Mesenteric fat pad (tissue), 1 donor: ENCODE measurements around the gene CACTIN. TPM values are rescaled to one million over a fixed set of nuclear protein-coding genes. Genes with fewer than 3 reads are reported as not detected.
"Not testable (repeated sequence)": the region's sequence is repeated elsewhere in the genome, so short reads cannot be mapped to it uniquely, and the experiment has no call there.

ENCODE experiments used
- DNase-seq: peaks from one replicate; pipeline ENCODE4 v3.0.0-alpha.2; 2020; ENCODE audit warnings: low spot score
- total RNA-seq: library from RNA; stranded (reverse); fragmentation: NEBNext Ultra II Directional; extraction: Animal tissue kit (Norgen Biotek cat#: 25700); gene quantifications from one replicate; pipeline ENCODE4 v1.2.1, GENCODE V29; 2021
- donor health status: DM: yes; HTN: yes; CAD: no.

The CACTIN gene
- total RNA-seq, 1 donor from 2014 or later = 18.9 TPM

DNA sequence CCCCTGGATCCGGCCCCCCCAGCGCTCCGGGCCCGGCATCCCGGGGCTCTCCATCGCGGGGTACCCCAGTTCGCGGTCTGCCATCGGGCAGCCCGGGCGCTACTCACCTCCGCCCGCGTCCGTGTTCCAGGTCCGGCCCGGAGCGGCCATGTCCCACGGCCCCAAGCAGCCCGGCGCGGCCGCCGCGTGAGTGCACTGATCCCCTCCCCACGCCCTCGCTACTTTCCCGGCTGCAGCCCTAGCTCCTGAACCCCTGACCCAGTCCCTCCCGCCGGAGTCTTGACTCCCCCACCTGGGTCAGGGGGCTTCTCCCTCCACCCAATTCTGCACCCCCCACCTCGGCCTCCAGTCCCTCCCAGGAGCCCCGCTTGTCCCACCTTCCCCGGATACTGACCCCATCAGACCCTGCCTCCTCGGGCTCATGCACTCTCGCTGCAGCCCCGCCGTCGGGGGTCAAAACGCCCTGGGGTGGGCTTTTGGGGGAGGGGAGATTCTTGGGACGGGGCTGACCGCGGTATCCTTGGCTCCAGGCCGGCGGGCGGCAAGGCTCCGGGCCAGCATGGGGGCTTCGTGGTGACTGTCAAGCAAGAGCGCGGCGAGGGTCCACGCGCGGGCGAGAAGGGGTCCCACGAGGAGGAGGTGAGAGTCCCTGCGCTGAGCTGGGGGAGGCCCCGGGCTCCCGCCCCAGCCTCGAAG is 53.3 kb downstream of the CACTIN start:
- no peak for DNase-seq

DNA sequence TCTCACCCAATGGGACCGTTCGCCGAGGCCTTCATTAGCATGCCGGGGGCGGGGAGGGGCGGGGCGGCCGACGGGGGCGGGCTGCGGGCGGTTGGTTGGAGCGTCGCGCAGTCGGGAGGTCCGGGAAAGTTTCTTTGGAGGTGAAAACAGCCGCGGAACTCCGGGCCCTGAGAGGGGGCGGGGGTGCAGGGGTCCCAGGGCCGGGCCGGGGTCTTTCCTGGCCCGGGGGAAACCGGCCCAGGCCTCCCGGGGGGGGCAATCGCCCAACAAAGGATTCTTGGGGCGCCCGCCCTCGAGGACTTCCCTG is 53.8 kb downstream of the CACTIN start, which contains the start of gene HMG20B:
Gene HMG20B (plus strand): TSS at position 90 of the 307 bp plus-strand sequence. CDS start 366 bp downstream, outside the sequence.
- no peak for DNase-seq

DNA sequence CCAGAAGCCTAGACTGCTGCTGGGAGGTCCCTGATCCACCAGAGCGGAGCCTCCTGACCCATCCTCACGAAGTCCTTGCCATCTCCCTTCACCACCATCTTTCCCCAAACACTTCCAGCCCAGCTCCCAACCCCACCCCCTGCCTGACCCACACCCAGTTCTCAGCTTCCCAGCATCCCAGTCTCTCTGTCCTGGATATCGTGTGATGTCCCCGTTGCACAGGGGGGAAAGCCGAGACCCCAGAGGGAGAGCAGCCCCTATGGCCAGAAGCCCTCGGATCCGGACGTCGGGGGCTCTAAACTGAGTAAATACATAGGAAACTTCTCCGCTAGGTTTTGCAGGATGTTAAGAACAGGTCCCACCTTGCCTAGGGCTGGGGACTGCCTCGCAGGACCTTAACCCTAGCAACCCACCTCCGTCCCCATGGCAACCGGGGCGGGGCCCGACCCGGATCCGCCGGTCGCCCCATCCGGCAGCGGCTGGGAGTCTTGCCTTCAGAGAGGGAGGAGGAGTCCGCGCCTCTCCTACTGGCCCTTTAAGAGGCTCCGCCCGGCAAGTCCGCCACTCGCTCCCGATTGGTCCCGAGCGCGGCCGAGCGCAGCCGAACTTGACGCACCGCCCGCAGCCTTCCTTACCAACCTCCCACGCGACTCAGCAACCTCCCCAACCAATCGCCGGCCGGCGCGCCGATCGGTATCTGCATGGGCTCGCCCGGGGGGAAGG is 54.3 kb downstream of the CACTIN start:
- DNase-seq = peak; percentile 100

DNA sequence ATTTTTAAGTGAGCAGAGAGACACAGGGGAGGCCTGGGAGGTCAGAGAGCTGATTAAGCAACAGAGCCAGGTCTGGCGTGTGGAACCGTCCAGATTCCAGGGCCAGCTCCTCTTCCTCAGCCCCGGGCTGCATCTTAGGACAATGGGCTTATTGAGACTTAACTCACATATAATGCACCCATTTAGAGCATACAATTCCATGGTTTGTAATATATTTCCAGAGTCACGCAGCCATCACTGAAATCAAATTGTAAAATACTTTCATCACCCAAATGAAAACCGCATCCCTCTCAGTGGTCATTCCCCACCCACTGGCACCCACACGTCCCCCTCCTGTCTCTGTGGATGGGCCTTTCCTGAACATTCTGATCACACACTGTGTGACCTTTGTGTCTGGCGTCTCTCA is 56.0 kb downstream of the CACTIN start:
- DNase-seq = no peak

DNA sequence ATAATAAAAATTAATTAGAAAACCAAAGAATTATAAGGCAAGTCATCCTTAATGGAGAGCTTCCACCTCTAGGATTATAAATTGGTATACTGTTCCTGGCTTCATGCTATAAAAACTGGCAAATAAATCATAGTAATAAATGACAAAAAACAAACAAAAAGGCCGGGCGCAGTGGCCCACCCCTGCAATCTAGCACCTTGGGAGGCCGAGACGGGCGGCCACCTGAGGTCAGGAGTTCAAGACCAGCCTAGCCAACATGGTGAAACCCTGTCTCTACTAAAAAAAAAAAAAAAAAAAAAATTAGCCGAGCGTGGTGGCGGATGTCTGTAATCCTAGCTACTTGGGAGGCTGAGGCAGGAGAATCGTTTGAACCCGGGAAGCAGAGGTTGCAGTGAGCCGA is 56.5 kb downstream of the CACTIN start:
- not testable (repeated sequence) for DNase-seq

DNA sequence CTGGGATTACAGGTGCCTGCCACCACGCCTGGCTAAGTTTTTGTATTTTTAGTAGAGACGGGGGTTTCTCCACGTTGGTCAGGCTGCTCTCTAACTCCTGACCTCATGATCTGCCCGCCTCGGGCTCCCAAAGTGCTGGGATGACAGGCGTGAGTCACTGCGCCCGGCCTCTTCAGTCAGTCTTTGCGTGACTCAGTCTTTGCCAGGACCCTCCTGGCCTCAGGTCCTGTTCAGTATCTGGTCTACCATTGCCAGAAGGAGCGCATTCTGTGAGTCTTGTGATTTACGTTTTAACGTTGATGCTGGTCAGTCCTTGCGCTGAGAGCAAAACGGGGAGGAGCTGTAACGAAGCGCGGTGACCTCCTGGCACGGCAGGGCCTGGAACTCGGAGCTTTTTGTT is 61.5 kb downstream of the CACTIN start:
- DNase-seq = no peak

DNA sequence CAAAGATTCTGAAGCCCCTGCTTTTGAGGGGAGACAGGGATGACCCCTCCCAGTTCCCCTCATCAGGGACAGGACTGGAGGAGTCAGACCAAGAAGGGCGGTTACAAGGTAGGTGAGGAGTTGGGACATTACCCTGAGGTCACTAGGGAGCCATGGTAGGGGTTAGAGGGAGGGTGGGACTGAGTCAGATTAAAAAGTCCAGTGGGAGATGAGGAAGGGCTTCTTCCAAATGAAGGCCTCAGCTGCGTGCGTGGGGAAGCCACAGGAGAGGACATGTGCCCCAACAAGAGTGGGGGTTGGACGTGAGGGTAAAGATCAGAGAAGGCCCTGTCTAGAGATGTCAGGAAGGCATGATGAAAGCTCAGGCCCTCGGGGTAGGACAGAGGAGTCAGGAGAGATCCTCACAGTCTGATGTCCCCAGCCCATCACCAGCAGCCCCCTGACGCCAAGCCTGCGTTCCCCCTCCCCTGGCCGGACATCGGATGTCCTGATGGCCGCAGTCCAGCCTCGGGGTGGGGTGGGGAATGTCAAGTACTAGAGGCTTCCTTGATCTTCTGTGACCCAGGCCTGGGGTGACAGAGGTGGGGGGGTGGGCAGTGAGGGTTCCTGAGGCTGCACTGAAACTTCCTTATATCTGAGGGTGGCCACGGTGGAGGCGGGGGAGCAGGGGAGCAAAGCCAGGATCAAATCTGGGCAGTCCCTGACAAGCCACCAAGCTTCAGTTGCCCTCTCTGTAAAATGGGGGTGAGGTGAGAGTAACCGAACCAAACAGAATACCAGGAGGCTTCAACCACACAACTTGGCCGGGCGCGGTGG is 62.7 kb downstream of the CACTIN start:
- DNase-seq = no peak

Other genes with a start within 250 kb of the CACTIN start
- gene SMIM24, start 146.3 kb downstream of the CACTIN start, total RNA-seq = 0.42 TPM
- not detected for gene SMIM44, start 143.3 kb downstream of the CACTIN start, total RNA-seq
- 10.5 TPM for gene DOHH, start 126.1 kb downstream of the CACTIN start, total RNA-seq
- gene FZR1, start 120.5 kb downstream of the CACTIN start, total RNA-seq = 28.1 TPM
- 0.51 TPM for gene TEKTIP1, start 87.6 kb downstream of the CACTIN start, total RNA-seq
- gene MFSD12, start 69.2 kb downstream of the CACTIN start, total RNA-seq = 63.1 TPM
- 55.1 TPM for gene HMG20B, start 53.8 kb downstream of the CACTIN start, total RNA-seq
- 1.8 TPM for gene GIPC3, start 41.3 kb downstream of the CACTIN start, total RNA-seq
- gene TBXA2R, start 19.9 kb downstream of the CACTIN start, total RNA-seq = 5.4 TPM
- 40.0 TPM for gene PIP5K1C, start 73.7 kb upstream of the CACTIN start, total RNA-seq
- 0.39 TPM for gene TJP3, start 81.6 kb upstream of the CACTIN start, total RNA-seq
- 12.1 TPM for gene APBA3, start 134.9 kb upstream of the CACTIN start, total RNA-seq
- gene MRPL54, start 135.9 kb upstream of the CACTIN start, total RNA-seq = 72.7 TPM
- gene RAX2, start 145.4 kb upstream of the CACTIN start, total RNA-seq = not detected
- 3.3 TPM for gene MATK, start 159.6 kb upstream of the CACTIN start, total RNA-seq
- not detected for gene ZFR2, start 242.2 kb upstream of the CACTIN start, total RNA-seq